GM12878 (cell line): ENCODE results near the gene CLDN12. TPM values are rescaled to one million over a fixed set of nuclear protein-coding genes. Genes with fewer than 3 reads are reported as not detected.

Experiments used
- BRCA1 ChIP-seq: IDR thresholded peaks from 2 replicates; pipeline ENCODE4 v1.6.1; 2011; ENCODE audit warnings: low read depth, low read length, improper control_type of control experiment
- E2F8 ChIP-seq: fragments of 450-650 bp; IDR thresholded peaks from 2 replicates; pipeline ENCODE4 v1.6.1; 2018; ENCODE audit warnings: mild to moderate bottlenecking, low read depth, moderate library complexity; ENCODE audit not compliant: partially characterized antibody
- ETV6 ChIP-seq, 2 experiments: fragments of 450-650 bp in 1 of 2; IDR thresholded peaks in 1 of 2; conservative IDR thresholded peaks in 1 of 2; 2 replicates each; pipeline ENCODE4 v1.6.1; 2014; ENCODE audit warnings: antibody characterized with exemption in 1 of 2, borderline replicate concordance in 1 of 2, low read depth in 1 of 2, mild to moderate bottlenecking in 1 of 2, moderate library complexity in 1 of 2
- HCFC1 ChIP-seq: fragments of 150-350 bp; IDR thresholded peaks from 2 replicates; pipeline ENCODE4 v1.6.1; 2014; ENCODE audit warnings: low read length
- IKZF2 ChIP-seq, 2 experiments: fragments of 450-650 bp; IDR thresholded peaks; 2 replicates each; pipeline ENCODE4 v1.6.1; 2017; ENCODE audit warnings: mild to moderate bottlenecking in 2 of 2, moderate library complexity in 2 of 2
- IRF4 ChIP-seq: IDR thresholded peaks from 2 replicates; pipeline ENCODE4 v1.6.1; 2011; ENCODE audit warnings: low read depth, low read length
- KDM1A ChIP-seq: fragments of 200-600 bp; sonication (generic); IDR thresholded peaks from 2 replicates; pipeline ENCODE4 v1.6.1; 2016; ENCODE audit warnings: borderline replicate concordance
- NFYB ChIP-seq: IDR thresholded peaks from 2 replicates; pipeline ENCODE4 v1.6.1; 2011; ENCODE audit warnings: low read depth, mild to moderate bottlenecking, low read length, improper control_type of control experiment, moderate library complexity; ENCODE audit not compliant: insufficient read depth
- NKRF ChIP-seq: fragments of 450-650 bp; conservative IDR thresholded peaks from 2 replicates; pipeline ENCODE4 v1.6.1; 2017; ENCODE audit warnings: mild to moderate bottlenecking, moderate library complexity
- PRDM15 ChIP-seq: fragments of 450-650 bp; formaldehyde crosslinking; IDR thresholded peaks from 2 replicates; pipeline ENCODE4 v1.4.0; 2020; ENCODE audit warnings: mild to moderate bottlenecking, moderate library complexity
- SIN3A ChIP-seq: IDR thresholded peaks from 2 replicates; pipeline ENCODE4 v1.6.1; 2012; ENCODE audit warnings: low read depth, low read length, improper control_type of control experiment
- SREBF1 ChIP-seq: IDR thresholded peaks from 2 replicates; pipeline ENCODE4 v1.6.1; 2012; ENCODE audit warnings: mild to moderate bottlenecking, low read length
- ZNF592 ChIP-seq: fragments of 450-650 bp; IDR thresholded peaks from 2 replicates; pipeline ENCODE4 v1.6.1; 2017; ENCODE audit warnings: mild to moderate bottlenecking, moderate library complexity
- polyA plus RNA-seq, 11 experiments: library from polyadenylated mRNA; depleted of rRNA in 4 of 11; unstranded in 6 of 11; stranded (reverse) in 5 of 11; fragments of >200 nt; fragmentation: Nextera tagmentation in 4 of 11; fragmentation: Illumina TruSeq in 1 of 11; extraction: Ambion mirVana in 4 of 11; extraction: Trizol in 1 of 11; gene quantifications; 1 replicate in 1 of 11; 2 replicates in 10 of 11; pipeline versions ENCODE4 v1.2.1 to v1.2.3, GENCODE V29; 2011 to 2016; ENCODE audit warnings: inconsistent platforms in 2 of 11, missing spikeins in 2 of 11, low read depth in 1 of 11
- total RNA-seq, 4 experiments: library from RNA; depleted of rRNA in 3 of 4; stranded (reverse); fragments of >200 nt in 3 of 4; fragmentation: Illumina TruSeq in 1 of 4; extraction: Trizol in 1 of 4; gene quantifications; 2 replicates each; pipeline versions ENCODE4 v1.2.1 to v1.2.3, GENCODE V29; 2013 to 2021

The CLDN12 gene
- total and polyA plus RNA-seq, 10 of the 15 experiments (the other 5 are each of a cell fraction or from before 2014, with no cell fraction given): 3.1 to 41.1 (median 6.8) TPM

GRCh38 chr7:90446137-90446899 is 43.1 kb downstream of the CLDN12 start (continued):
- TF ChIP-seq PRDM15 (no peak), ZNF592 (no peak), E2F8 (no peak), KDM1A (no peak), IRF4 (no peak), SREBF1 (no peak), IKZF2 (IDR thresholded peaks at IDR 0.05) (no peak), BRCA1 (no peak), ETV6 (conservative IDR thresholded peaks at IDR 0.05 in 1 of 2, IDR thresholded peaks at IDR 0.05 in 1 of 2; ENCODE audit: borderline replicate concordance in 1 of 2, low read depth in 1 of 2) (no peak), HCFC1 (no peak), NKRF (no peak), SIN3A (no peak), NFYB (no peak)
